A549 treated with DMSO at 1 μM for 4 hours (cell line): ENCODE results near the gene GBGT1. TPM values are rescaled to one million over a fixed set of nuclear protein-coding genes. Genes with fewer than 3 reads are reported as not detected.

Experiments used
- total RNA-seq: library from RNA; stranded (reverse); fragments of 200-300 nt; extraction: Qiagen RNA extraction; gene quantifications from 5 replicates; pipeline ENCODE4 v1.2.3, GENCODE V29; 2022; ENCODE audit warnings: low read depth

Gene GBGT1
- total RNA-seq = 1.7 to 3.4 TPM (median 2.4 TPM) in 5 replicates

GRCh38 chr9:133163504-133164172 lies at the start of gene GBGT1:
Gene GBGT1, minus strand, starts transcription at chr9:133163914. Its CDS starts 1,502 bp downstream, at chr9:133162412.

GRCh38 chr9:133208880-133209300 lies 45.2 kb upstream of the GBGT1 start, which contains the start of gene OBP2B:
Gene OBP2B, minus strand, starts transcription at chr9:133209250. Its CDS starts 51 bp downstream, at chr9:133209199.

DNA sequence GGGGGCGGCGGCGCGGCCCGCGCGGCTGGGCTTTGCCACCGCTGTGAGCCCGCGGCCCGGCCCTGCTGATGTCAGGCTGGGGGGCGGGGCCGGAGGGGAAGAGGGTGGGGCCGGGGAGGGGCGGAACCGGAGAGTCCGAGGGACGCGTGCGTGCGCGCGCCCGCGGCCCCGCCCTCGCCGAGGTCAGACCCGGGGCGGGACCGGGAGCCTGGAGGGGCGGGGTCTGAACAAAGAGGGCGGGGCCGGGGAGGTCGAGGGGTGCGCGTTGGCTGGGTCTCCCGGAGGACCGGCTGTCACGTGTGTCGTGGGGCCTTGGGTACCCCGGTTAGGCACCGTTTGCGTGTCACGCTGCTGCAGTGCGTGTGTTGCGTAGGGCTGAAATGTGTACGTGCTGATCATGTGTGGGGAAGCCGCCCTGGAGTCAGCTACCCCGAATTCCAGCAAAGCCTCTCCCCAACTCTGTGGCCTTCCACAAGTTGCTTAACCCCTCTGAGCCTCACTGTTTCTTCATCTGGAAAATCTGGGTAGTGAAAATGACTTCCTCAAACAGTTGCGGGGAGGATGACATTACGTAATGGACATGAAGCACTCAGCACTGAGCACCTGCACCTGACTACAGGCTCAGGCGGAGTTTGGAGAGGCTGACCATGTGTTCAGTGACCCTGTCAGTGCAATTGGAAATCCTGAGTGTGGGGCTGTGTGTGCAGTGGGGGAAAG lies 42.4 kb downstream of the GBGT1 start, which contains the start of gene RALGDS:
RALGDS (minus strand) TSS at position 43 of the 717 bp plus-strand sequence. CDS start 86 bp downstream, outside the sequence.

Other genes starting within 250 kb of the GBGT1 start
- 16.2 to 19.7 TPM (median 17.9 TPM) in 5 replicates for gene TSC1, start 219.3 kb downstream of the GBGT1 start, total RNA-seq
- 0.06 to 0.15 TPM (median 0.06 TPM) in 3 of 5 replicates, not detected in the others for gene GFI1B, start 185.2 kb downstream of the GBGT1 start, total RNA-seq
- gene GTF3C5, start 132.9 kb downstream of the GBGT1 start, total RNA-seq = 63.7 to 72.7 TPM (median 68.3 TPM) in 5 replicates
- gene CEL, start 101.9 kb downstream of the GBGT1 start, total RNA-seq = 0.38 to 1.0 TPM (median 0.65 TPM) in 5 replicates
- 24.4 to 27.8 TPM (median 25.1 TPM) in 5 replicates for gene RALGDS, start 42.7 kb downstream of the GBGT1 start, total RNA-seq
- gene OBP2B, start 45.3 kb upstream of the GBGT1 start, total RNA-seq = not detected in 5 replicates
- not detected in 5 replicates for gene ABO, start 111.3 kb upstream of the GBGT1 start, total RNA-seq
- 21.9 to 29.2 TPM (median 25.7 TPM) in 5 replicates for gene SURF6, start 172.3 kb upstream of the GBGT1 start, total RNA-seq
- gene MED22, start 184.2 kb upstream of the GBGT1 start, total RNA-seq = 25.4 to 31.8 TPM (median 30.0 TPM) in 5 replicates
- gene RPL7A, start 184.3 kb upstream of the GBGT1 start, total RNA-seq = 3,238 to 3,462 TPM (median 3,433 TPM) in 5 replicates
- 40.7 to 46.1 TPM (median 43.4 TPM) in 5 replicates for gene SURF1, start 192.6 kb upstream of the GBGT1 start, total RNA-seq
- gene SURF2, start 192.6 kb upstream of the GBGT1 start, total RNA-seq = 41.1 to 54.3 TPM (median 46.6 TPM) in 5 replicates
- gene SURF4, start 212.1 kb upstream of the GBGT1 start, total RNA-seq = 190 to 220 TPM (median 208 TPM) in 5 replicates
- gene STKLD1, start 212.5 kb upstream of the GBGT1 start, total RNA-seq = 0.55 to 1.5 TPM (median 1.1 TPM) in 5 replicates